ENCODE results near the gene MLLT3.

Gene MLLT3

DNA sequence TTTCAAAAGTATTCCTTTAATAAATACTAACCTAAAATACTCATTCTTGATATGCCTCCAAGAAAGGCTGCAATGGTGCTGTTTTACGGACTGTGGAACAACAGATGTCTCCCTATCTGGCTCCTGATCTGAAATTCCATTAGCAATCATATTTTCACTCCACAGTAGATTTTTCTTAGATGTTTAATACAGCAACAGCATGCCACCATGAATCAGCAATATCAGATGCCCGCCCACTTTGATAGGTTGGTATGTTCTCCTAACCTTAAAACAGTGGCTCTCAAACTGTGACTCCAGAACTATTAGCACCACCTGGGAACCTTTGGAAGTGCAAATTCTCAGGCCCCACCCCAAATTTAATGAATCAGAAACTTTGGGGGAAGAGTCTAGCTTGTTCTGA lies 110.2 kb downstream of the MLLT3 start:
- DNase-seq (ENCODE audit: low read depth in 2 of 2): no peak

- DNase-seq (ENCODE audit: low read depth in 2 of 2): no peak
Measured at GRCh38 chr9:20511686-20512085, 110.6 kb downstream of the MLLT3 start.

DNA sequence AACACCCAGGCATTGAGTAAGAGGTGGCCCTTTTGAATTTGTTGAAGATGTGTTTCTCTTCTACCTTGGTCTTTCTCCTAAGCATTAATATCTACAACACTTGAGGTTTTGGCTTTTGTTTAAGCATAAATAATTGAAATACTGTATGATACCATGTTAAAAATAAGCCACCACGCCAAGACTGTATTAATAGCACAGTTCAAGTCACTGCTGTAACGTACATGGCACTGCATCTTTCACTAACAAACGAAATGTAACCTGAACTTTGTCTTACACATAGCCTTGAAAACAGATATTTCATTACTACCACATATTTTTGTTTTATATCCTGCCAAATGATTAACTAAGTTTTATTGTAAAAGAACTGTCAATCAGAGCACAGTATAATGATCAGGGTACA lies 112.8 kb downstream of the MLLT3 start:
- no peak for DNase-seq (ENCODE audit: low read depth in 2 of 2)

DNA sequence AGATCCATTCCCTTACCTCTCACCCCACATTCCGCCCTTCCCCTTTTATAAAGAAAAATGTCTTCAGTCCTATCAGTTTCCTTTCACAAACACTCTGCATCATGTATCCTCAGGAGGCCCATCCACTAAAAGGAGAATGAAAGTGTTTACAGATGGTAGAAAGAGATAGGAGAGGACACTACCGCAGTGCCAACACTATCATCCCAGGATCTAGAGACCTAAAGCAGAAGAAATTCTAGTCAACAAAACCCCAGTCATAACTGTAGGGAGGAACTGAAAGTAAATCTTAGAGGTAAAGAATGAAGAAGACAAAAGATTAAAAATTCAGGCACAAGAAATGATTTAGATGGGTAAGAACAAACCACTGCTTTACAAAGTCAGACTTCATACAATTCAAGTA lies 114.1 kb downstream of the MLLT3 start:
- DNase-seq (ENCODE audit: low read depth in 2 of 2): no peak

DNA sequence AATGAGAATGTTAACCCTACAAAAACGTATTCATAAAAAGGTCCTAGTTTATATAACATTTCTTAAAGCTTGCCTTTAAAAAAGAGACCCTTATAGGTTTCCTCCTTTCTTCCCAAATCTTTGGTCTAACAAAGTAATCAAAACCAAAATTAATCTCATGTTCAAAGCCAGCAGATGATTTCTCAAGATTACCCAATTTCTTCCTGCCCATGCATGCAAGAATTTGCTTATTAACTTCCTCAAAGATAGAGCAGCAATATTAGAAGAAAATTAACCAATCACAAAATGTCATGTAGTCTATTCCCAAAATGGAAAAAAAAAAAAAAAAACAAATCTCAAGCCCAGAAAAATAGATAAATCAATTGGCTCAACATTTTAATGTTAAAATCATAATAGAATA lies 114.9 kb downstream of the MLLT3 start:
- no peak for DNase-seq (ENCODE audit: low read depth in 2 of 2)

- DNase-seq (ENCODE audit: low read depth in 2 of 2): no peak
Measured at GRCh38 chr9:20506099-20506900, 116.0 kb downstream of the MLLT3 start.

- DNase-seq (ENCODE audit: low read depth in 2 of 2): no peak
Measured at GRCh38 chr9:20505574-20505973, 116.7 kb downstream of the MLLT3 start.

DNA sequence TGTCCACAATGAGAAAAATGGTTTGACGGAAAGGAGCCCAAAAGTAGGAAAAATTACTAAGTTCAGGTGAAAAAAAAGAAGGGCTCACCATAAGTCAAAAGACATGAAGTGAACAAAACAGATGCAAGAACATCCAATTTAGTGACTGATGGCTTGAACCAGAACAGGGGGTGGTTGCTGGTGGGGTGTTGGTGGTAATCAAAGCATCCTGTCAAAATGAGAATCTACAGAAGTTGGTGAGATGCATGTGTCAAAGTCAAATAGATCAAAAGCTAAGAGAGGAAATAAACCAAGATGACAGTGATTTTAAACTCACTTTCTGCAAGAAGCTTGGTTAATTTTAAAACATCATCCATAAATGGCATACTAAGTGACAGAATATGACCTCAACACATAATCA lies 117.4 kb downstream of the MLLT3 start:
- no peak for DNase-seq (ENCODE audit: low read depth in 2 of 2)

GRCh38 chr9:20500101-20500500 lies 122.2 kb downstream of the MLLT3 start:
- DNase-seq (ENCODE audit: low read depth in 2 of 2): no peak

DNA sequence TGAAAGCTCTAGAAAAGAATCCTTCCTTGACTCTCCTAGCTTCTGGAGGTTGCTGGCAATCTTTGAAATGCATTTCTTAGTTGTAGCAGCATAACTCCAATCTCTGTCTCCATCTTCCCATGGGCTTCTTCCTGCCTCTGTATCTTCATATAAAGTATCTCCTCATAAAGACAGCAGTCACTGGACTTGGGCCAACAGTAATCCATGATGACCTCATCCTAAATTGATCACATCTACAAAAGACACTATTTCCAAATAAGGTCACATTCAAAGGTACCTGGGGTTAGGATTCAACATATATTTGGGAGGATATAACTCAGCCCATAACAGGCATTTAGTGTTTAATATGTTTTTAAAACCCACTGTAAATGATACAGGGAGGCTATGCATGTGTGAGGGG lies 123.3 kb downstream of the MLLT3 start:
- no peak for DNase-seq (ENCODE audit: low read depth in 2 of 2)

GRCh38 chr9:20496328-20496727 lies 126.0 kb downstream of the MLLT3 start:
- DNase-seq (ENCODE audit: low read depth in 2 of 2): no peak

GRCh38 chr9:20495098-20495497 lies 127.2 kb downstream of the MLLT3 start:
- no peak for DNase-seq (ENCODE audit: low read depth in 2 of 2)

- DNase-seq (ENCODE audit: low read depth in 2 of 2): no peak
Measured at GRCh38 chr9:20494035-20494434, 128.3 kb downstream of the MLLT3 start.

- DNase-seq (ENCODE audit: low read depth in 2 of 2): no peak
Measured at GRCh38 chr9:20492772-20493171, 129.5 kb downstream of the MLLT3 start.

- DNase-seq (ENCODE audit: low read depth in 2 of 2): no peak
Measured at GRCh38 chr9:20491612-20492011, 130.7 kb downstream of the MLLT3 start.

- no peak for DNase-seq (ENCODE audit: low read depth in 2 of 2)
Measured at GRCh38 chr9:20490246-20490834, 132.0 kb downstream of the MLLT3 start.

GRCh38 chr9:20488691-20489090 lies 133.6 kb downstream of the MLLT3 start:
- DNase-seq (ENCODE audit: low read depth in 2 of 2): no peak

GRCh38 chr9:20486552-20486951 lies 135.7 kb downstream of the MLLT3 start:
- DNase-seq (ENCODE audit: low read depth in 2 of 2): no peak

DNA sequence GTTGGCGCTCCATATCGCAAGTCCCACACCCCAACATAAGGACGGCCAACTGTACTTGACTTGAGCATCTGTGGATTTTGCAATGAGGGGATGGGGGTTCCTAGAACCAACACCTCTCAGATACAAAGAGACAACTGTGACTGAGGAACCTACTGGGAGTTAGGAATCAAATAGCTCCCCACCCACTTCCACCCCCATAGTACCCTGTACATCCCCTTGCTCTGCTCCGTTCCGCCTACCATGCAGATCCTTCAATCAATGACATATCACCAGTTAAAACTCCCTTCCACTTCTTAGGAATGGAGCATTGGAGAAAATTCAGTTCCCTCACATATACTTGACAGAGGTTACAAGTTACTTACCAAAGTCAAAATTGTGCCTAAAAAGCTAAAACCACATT lies 140.9 kb downstream of the MLLT3 start:
- no peak for DNase-seq (ENCODE audit: low read depth in 2 of 2)

DNA sequence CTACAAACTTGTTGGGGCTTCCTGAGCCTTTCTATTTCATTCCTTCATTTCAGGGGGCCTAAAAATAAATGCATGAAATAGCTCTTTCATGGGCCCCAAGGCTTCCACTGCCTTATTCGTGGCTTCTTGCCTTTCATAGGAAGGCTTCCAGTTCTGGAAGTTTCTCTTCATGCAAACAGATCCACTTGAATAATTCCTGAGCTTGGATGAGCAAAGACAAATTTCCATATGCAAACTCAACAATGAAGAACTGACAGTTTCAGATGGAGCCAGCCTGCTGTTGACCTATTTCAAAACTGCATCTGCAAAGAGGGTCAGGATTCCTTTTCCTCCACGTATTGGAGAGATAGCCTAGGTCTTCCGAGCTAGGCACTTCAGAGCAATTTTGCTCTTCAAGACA lies 142.1 kb downstream of the MLLT3 start:
- DNase-seq (ENCODE audit: low read depth in 2 of 2): no peak

DNA sequence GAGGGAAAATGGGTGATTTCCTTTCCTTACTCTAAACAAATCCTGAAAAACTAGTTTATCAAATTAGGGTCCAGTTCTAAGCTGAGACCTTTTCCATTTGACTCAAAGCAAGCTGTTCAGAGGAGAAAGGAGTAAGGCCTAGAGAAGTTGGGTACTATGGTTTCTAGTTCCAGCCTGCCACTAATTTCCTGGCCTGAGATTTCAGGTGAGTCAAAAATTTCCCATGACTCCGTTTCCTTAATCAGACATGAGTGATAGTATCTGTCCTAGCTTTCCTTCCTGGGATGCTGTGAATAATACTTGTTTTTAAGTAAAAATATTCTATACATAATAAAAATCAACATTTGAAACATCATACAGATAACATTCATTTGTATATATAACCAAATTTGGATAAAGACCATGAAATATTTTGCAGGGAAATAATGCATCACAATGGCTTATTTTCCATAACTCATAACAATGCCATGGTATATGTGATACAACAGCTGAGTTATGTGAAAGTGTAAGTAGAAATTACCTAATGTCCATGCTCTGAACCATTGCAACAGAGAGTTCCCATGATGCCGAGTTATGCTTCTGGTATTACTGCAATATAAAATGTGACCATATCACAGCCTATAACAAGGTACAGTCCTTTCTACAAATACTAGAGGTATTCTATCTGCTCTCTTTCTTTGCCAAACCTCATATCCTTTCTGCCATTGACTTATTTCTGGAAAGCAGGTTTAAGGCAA lies 142.7 kb downstream of the MLLT3 start:
- DNase-seq (ENCODE audit: low read depth in 2 of 2): no peak

- no peak for DNase-seq (ENCODE audit: low read depth in 2 of 2)
Measured at GRCh38 chr9:20478786-20479185, 143.5 kb downstream of the MLLT3 start.

Data from stimulated activated CD8-positive, alpha-beta memory T cell treated with anti-CD3 and anti-CD28 coated beads, Interleukin-2, amount 100 ng/mL, for 48 hours (primary cell).